Stimulated activated CD4-positive, alpha-beta T cell treated with anti-CD3 and anti-CD28 coated beads, Interleukin-1b, Interleukin-23, amount 100 ng/mL, for 4 hours (primary cell): ENCODE data around the gene CFAP99.

Experiments used
- DNase-seq, 2 donors: peaks; one replicate each; pipeline ENCODE4 v3.0.0-alpha.2; 2020; ENCODE audit warnings: low read depth in 2 of 2

CFAP99 gene

GRCh38 chr4:2468456-2469191 is 49.9 kb downstream of the CFAP99 start, which contains the start of gene RNF4:
Gene RNF4 (plus strand): TSS chr4:2469106. CDS start chr4:2490494, 21,388 bp downstream.
- DNase-seq, result peak; percentile 90 to 94

GRCh38 chr4:2469192-2469984 is 50.6 kb downstream of the CFAP99 start:
- peak; percentile 43 to 58 for DNase-seq

- DNase-seq, result no peak
Observed at GRCh38 chr4:2470791-2471190, 52.0 kb downstream of the CFAP99 start.

GRCh38 chr4:2472187-2472586 is 53.4 kb downstream of the CFAP99 start:
- no peak for DNase-seq

GRCh38 chr4:2478229-2478628 is 59.5 kb downstream of the CFAP99 start:
- DNase-seq, result no peak

GRCh38 chr4:2480649-2481048 is 61.9 kb downstream of the CFAP99 start:
- no peak for DNase-seq

GRCh38 chr4:2482192-2482591 is 63.4 kb downstream of the CFAP99 start:
- DNase-seq, result no peak

- DNase-seq, result no peak
Observed at GRCh38 chr4:2482693-2483092, 63.9 kb downstream of the CFAP99 start.

GRCh38 chr4:2483237-2483636 is 64.5 kb downstream of the CFAP99 start:
- no peak for DNase-seq

GRCh38 chr4:2484185-2484584 is 65.4 kb downstream of the CFAP99 start:
- no peak for DNase-seq

- peak; percentile 28 to 40 for DNase-seq
Observed at GRCh38 chr4:2484993-2485392, 66.2 kb downstream of the CFAP99 start.

- no peak for DNase-seq
Observed at GRCh38 chr4:2485956-2486355, 67.2 kb downstream of the CFAP99 start.

GRCh38 chr4:2486981-2487380 is 68.2 kb downstream of the CFAP99 start:
- DNase-seq, result no peak

- no peak for DNase-seq
Observed at GRCh38 chr4:2487632-2488031, 68.9 kb downstream of the CFAP99 start.

GRCh38 chr4:2489081-2489805 is 70.5 kb downstream of the CFAP99 start:
- DNase-seq, result no peak

- no peak for DNase-seq
Observed at GRCh38 chr4:2489841-2490552, 71.2 kb downstream of the CFAP99 start.

GRCh38 chr4:2492970-2493369 is 74.2 kb downstream of the CFAP99 start:
- DNase-seq, result no peak

GRCh38 chr4:2494992-2495391 is 76.2 kb downstream of the CFAP99 start:
- no peak for DNase-seq

GRCh38 chr4:2497324-2497723 is 78.6 kb downstream of the CFAP99 start:
- DNase-seq, result no peak

GRCh38 chr4:2497931-2498330 is 79.2 kb downstream of the CFAP99 start:
- DNase-seq, result no peak

GRCh38 chr4:2500547-2500946 is 81.8 kb downstream of the CFAP99 start:
- DNase-seq, result no peak
